Measurements from ENCODE around the gene CCDC50. TPM values are rescaled to one million over a fixed set of nuclear protein-coding genes. Genes with fewer than 3 reads are reported as not detected.

CCDC50 gene
- total RNA-seq, 1 donor from 2014 or later, result 64.7 TPM

GRCh38 chr3:191314109-191314728, 15.0 kb upstream of the CCDC50 start:
- ATAC-seq (peak; percentile 25), DNase-seq (ENCODE audit: low spot score) (no peak)
- intact Hi-C loops (cut with DNase I), result no loop called here

DNA sequence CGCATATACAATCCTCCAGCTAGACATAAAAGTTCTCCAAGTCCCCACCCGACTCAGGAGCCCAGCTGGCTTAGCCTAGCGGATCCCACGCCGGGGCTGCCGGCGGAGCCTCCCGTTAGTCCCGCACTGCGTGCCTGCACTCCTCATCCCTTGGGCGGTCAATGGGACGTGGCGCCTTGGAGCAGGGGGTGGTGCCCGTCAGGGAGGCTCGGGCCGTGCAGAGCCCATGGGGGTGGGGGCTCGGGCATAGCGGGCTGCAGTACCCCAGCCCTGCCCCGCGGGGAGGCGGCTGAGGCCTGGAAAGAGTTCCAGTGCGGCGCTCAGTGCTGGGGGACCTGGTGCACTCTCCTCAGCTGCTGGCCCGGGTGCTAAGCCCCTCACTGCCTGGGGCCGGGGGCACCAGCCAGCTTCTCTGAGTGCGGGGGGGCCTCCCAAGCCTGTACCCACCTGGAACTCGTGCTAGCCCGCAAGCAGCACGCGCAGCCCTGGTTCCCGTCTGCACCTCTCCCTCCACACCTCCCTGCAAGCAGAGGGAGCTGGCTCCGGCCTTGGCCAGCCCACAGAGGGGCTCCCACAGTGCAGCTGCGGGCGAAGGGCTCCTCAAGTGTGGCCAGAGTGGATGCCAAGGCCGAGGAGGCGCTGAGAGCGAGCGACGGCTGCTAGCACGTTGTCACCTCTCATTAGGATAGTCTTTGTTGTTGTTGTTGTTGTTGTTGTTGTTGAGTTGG, 12.2 kb upstream of the CCDC50 start:
- intact Hi-C loops (cut with DNase I), result no loop called here
- ATAC-seq (peak; percentile 35), DNase-seq (ENCODE audit: low spot score) (no peak)

DNA sequence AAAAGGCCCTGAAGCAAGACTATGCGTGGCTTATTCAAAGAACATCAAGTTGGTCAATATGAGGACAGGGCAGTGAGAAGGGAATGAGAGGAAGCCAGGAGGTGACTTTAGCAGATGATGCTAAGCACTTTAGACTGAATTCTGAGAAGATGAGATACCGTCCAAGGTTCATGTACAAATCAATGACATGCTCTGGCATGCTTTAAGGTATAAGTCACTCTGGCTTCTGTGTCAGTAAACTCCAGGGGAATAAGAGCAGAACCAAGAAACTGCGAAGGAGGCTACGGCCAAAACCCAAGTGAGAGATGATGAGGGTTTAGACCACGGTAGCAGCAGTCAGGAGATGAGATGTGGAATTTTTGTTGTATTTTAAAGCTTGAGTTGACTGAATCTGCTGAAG, 8.9 kb upstream of the CCDC50 start:
- no peak for DNase-seq (ENCODE audit: low spot score)
- intact Hi-C loops (cut with DNase I), result no loop called here
- no peak for ATAC-seq

DNA sequence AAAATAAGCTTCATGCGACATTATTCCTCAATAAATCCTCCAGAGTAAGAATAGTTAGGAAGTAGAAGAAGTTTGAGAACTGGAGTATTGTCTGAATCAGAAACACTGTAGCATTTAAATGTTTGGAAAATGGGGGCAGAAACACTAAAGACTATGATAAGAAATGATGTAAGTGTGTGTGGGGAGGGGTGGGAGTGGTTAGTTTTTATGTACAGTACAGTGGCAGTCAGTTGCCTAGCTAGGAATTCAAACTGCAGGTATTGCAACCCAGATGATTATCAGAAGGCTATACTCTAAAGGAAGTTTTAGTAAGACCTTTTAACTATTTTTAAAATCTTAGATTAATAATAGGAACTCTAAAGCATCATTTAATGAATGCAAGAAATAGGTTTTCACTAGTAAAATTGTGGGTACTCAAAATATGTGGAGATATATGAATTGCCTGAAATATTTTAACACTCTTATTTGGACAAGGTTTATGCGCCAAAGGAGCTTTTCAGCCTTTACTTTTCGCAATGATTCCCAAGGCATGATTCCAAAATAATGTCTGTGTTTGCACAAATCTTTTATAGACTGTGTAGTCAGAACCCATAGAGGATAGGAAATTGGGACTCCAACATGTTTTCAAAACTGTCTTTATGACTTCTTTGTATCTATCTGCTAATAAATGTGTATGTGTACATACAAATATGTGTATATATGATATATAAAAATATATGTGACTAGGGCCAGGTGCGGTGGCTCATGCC, 8.0 kb upstream of the CCDC50 start:
- intact Hi-C loops (cut with DNase I), result no loop called here
- no peak for DNase-seq (ENCODE audit: low spot score)
- no peak for ATAC-seq

DNA sequence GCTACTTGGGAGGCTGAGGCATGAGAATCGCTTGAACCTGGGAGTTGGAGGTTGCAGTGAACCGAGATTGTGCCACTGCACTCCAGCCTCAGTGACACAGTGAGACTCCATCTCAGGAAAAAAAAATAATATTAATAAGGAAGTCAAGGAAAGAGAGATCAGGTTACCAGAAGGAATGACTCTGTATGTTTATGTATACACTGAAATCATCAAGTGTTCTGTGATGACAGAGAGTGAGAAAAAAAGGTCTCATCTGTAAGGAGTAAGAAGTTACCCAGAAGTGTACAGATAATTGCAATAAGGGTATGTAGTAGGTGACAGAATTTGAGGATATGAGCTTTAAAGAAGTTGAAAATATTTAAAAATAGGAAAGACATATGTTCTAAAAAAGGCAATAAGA, 4.3 kb upstream of the CCDC50 start:
- ATAC-seq (no peak), DNase-seq (ENCODE audit: low spot score) (no peak)
- intact Hi-C loops (cut with DNase I), result no loop called here

DNA sequence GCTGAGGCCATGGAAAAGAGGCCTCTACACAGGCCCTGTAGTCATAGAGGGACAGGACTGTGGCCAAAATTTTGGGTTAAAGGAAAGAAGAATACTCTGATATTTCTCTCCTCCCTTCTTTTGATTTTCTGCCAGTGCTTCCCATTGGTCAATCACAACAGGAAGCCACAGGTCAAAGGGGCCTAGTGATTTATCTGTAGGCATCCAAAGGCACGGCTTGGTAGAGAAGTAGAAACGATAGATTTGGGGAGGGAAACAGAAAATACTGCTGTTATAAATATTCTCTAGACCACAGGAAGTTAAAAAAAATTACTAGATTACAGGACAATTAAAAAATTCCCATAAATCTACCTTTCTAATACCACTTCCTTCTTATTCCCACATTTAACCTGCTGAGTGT, 1.7 kb upstream of the CCDC50 start:
- ATAC-seq (no peak), DNase-seq (ENCODE audit: low spot score) (no peak)
- intact Hi-C loops (cut with DNase I), result no loop called here

DNA sequence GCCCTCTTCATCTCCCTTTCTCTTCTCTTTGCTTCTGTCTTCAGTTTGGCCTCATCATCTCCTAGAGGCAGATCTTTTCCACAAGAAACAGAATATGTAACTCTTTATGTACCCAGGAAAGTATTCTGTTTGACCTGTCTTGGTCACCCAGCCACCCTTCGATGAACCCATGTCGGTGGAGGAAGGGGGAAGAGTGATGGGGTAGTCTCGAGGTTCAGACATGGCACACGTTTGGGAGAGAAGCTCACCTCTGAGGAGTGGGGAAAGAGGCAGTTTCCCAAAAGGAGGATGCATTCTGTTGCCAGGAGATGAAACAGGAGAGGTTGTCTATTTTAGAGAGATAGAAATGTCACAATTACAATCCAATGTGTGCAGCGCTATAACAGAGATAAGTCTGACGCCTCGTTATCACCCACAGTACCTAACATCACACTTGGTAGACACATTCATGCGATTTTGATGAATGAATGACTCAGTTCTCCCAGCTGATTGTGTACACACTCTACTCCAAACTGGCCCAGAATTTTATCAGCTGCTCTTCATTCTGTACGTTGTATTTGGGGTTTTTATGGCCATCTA, 722 bp upstream of the CCDC50 start:
- no peak for ATAC-seq
- DNase-seq (ENCODE audit: low spot score), result no peak
- intact Hi-C loops (cut with DNase I), result no loop called here

DNA sequence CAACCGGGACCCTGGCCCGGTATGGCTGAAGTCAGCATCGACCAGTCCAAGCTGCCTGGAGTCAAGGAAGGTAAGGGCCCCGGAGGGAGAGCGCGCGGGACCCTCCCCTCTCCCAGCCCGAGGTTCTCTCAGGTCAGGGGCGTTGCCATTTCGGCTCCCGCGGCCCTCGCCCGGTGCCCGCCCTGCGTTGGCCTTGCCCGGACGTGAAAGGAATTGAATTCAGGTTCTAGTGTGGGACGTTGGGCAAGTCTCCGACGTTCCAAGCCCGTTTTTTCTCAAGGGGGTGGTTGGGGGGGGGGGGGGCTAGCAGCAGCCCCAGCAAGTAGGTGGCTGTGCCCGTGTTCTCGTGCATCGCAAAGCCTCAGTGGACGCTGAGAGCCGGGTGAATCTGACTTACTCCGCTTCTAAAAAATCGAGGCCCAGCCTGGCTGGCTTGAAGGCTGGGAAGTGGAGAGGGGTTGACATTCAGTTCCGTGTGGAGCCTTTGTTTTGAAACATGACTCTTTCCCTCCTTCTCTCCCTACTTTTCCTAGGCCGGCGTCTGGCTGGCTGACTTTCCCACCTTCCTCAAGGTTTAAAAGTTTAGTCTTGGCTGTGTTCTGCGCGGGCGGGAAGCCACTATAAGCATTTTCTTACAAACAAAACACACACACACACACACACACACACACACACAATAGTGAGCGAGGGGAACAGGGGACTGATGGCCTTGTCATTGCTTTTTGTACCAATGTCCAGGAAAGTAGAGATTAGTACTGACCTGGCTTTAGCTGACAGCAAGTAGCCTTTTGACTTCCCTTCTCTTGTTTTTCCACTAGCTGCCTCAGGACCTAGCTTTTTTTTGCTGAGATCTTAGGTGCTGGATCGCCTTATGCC, 698 bp downstream of the CCDC50 start, which contains the start of gene UTS2B:
Gene UTS2B (minus strand): TSS at position 873 of the 876 bp plus-strand sequence. CDS start 48,337 bp downstream, outside the sequence.
- peak; percentile 62 for ATAC-seq
- peak; percentile 63 for DNase-seq (ENCODE audit: low spot score)
- intact Hi-C loops (cut with DNase I), result no loop called here

DNA sequence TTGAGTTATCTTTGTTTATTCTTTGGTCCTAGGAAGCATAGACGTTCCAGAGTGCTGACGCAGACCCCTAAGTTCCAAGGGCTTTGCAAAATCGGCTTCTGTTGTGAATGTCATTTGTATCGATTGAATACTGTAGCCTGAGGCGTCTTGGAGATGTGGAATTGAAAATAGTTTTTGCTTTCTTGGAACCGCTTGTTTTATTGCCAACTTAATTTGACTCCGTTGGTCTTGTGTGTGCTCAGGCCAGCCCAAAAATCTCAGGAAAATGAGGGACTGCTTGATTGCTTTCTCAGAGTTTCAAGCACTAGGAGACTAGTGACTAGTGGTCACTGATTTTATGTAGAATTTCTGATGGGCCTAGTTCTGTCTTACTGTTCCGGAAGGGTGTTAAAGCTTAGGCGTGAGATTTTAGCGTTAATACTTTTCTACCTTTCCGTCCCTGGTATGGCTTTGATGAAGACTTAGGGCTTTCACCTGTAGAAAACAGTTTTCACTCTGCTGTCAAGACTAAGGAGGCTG, 1.4 kb downstream of the CCDC50 start:
- intact Hi-C loops (cut with DNase I), result no loop called here
- DNase-seq (ENCODE audit: low spot score) (no peak), ATAC-seq (peak; percentile 2)

DNA sequence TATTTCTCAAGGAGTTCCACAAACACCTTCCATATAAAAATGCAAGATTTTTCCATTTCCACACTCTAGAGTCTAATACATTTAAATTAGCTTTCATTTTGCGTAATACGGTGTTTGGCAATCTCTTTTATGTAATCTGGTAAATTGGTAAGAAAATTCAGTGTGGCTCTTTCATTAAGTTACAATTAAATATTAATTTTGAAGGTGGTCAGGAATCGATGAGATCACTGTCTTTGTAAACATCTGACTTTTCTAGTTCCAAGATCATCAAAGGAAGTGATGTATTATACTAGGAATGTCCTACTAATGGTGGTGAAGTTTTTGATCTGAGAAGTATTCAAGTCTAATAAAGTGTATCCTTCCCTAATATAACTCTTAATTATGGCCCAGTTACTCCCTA, 2.2 kb downstream of the CCDC50 start:
- intact Hi-C loops (cut with DNase I), result no loop called here
- DNase-seq (ENCODE audit: low spot score) (no peak), ATAC-seq (no peak)

- DNase-seq (ENCODE audit: low spot score) (no peak), ATAC-seq (no peak)
- intact Hi-C loops (cut with DNase I), result no loop called here
Observed at GRCh38 chr3:191333298-191333880, 4.2 kb downstream of the CCDC50 start.

DNA sequence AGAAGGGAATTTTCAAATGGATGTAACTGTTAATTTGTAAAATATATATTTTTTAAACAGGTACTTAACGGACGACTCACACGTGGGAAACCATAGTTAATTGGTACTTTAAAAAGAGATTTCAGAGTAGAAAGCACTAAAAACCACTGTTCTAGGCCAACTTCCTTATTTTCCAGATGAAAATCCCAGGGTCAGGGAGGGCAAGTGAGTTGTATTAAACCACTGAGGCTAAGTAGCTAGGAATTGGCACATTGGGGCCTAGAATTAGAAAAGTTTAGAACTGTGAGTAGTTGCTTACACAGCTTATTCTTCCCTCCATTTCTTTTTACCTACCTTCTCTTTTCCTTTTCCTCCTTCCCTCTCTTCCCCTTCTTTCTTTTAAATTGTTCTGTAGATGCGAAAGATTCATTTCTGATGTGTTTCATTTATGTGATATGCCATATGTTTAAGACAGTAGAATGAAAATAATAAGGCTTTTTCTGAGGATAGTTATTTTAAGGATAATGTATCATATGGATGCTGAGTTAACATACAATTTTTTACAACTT, 5.2 kb downstream of the CCDC50 start:
- no peak for DNase-seq (ENCODE audit: low spot score)
- intact Hi-C loops (cut with DNase I), result no loop called here
- ATAC-seq, result no peak

DNA sequence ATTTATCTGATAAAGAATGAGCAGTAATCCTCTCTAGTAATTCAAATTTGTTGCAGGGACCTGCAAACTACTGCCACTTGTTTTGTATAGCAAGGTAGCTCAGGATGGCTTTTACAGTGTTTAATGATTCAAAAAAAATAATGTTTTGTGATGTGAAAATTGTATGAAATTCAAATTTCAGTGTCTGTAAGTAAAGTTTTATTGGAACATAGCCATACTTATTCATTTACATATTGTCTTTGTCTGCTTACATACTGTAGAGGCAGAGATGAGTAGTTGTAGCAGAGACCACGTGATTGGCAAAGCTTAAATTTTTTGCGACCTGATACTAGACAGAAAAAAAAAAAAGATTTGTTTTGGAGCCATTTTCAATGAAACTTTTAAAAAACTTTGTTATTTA, 7.6 kb downstream of the CCDC50 start:
- DNase-seq (ENCODE audit: low spot score) (no peak), ATAC-seq (peak; percentile 20)
- intact Hi-C loops (cut with DNase I), result no loop called here

DNA sequence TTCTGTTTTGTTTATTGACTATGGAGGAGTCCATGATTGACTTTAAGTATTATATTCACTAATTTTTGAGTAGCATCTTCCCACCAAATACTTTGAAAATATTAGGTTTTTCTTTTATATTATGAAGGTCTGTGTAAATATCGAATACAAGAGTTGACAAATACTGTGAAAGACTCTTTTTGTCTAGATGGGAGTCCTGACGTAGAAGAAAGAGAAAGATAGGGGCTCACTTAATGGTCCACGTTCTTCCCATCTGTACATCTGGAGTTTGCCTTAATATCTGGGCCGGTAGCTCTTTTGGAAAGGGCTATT, 8.9 kb downstream of the CCDC50 start:
- ATAC-seq, result no peak
- intact Hi-C loops (cut with DNase I), result no loop called here

GRCh38 chr3:191339316-191339917, 10.2 kb downstream of the CCDC50 start:
- intact Hi-C loops (cut with DNase I), result no loop called here
- no peak for DNase-seq (ENCODE audit: low spot score)
- no peak for ATAC-seq

More for the DNA sequence above, 8.9 kb downstream of the CCDC50 start:
- DNase-seq (ENCODE audit: low spot score), result no peak

- ATAC-seq, result no peak
- intact Hi-C loops (cut with DNase I), result no loop called here
- no peak for DNase-seq (ENCODE audit: low spot score)
Observed at GRCh38 chr3:191340351-191340750, 11.2 kb downstream of the CCDC50 start.

GRCh38 chr3:191340966-191341365, 11.8 kb downstream of the CCDC50 start:
- ATAC-seq (no peak), DNase-seq (ENCODE audit: low spot score) (no peak)
- intact Hi-C loops (cut with DNase I), result no loop called here

DNA sequence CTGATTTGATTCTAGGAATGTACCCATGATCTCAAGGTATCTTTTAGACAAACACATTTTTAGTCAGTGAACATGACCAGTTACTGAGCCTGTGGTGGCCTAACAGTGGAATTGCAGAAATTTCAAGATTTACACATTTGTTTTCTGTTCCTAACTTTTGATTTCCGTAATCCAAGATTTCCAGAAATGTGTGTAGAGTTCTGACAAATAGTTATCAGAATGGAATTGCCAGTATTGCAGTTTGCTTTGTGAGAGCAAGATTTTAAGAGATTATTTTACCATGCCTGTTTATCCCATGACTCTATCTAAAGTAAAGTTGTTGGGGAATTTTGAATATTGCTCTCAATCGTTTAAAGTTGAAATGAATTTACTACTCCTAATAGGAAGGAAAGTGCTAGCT, 12.8 kb downstream of the CCDC50 start:
- DNase-seq (ENCODE audit: low spot score) (no peak), ATAC-seq (no peak)
- intact Hi-C loops (cut with DNase I), result no loop called here
